B cell (primary cell): ENCODE results near the gene RABL6. TPM values are rescaled to one million over a fixed set of nuclear protein-coding genes. Genes with fewer than 3 reads are reported as not detected.

Experiments used
- ATAC-seq: fragments of 200-7000 bp; cut with Tn5 transposase; one replicate; pipeline ENCODE4 v1.10.0; 2021; ENCODE audit warnings: low read depth, mild to moderate bottlenecking, moderate number of reproducible peaks, moderate library complexity
- CTCF ChIA-PET: fragments of 350-600 bp; sonication (Branson Sonifier 250); formaldehyde crosslinking; loops from one replicate; lab custom pipeline; 2021; ENCODE audit warnings: antibody characterized with exemption, inconsistent platforms; lab: Charles Lee
- POLR2A ChIA-PET: fragments of 350-600 bp; sonication (Branson Sonifier 250); formaldehyde crosslinking; loops from one replicate; lab custom pipeline; 2021; ENCODE audit warnings: antibody characterized with exemption; lab: Charles Lee
- DNase-seq: peaks from one replicate; pipeline ENCODE4 v3.0.0; 2013
- H2AFZ ChIP-seq: 2 replicates; pipeline ENCODE4 v1.6.1; 2012; ENCODE audit warnings: mild to moderate bottlenecking, low read depth, low read length; ENCODE audit not compliant: insufficient read depth, poor library complexity, severe bottlenecking
- H3K27ac ChIP-seq, 2 donors: 1 replicate in 1 of 2; 2 replicates in 1 of 2; pipeline ENCODE4 v1.5.1; 2012 to 2013; ENCODE audit warnings: low read length in 2 of 2, mild to moderate bottlenecking in 2 of 2, moderate library complexity in 1 of 2
- H3K27me3 ChIP-seq, 4 experiments: fragments of 200-600 bp in 1 of 4; sonication (generic) in 1 of 4; replicated peaks in 1 of 4; 1 replicate in 2 of 4; 2 replicates in 2 of 4; pipeline versions ENCODE4 v1.6.1 to v1.7.0; 2013 to 2016; ENCODE audit warnings: low read length in 3 of 4, mild to moderate bottlenecking in 2 of 4, mixed read lengths in 1 of 4, moderate library complexity in 1 of 4; ENCODE audit not compliant: insufficient read depth in 4 of 4, control insufficient read depth in 3 of 4; ENCODE audit errors: control extremely low read depth in 1 of 4
- H3K36me3 ChIP-seq, 2 experiments: replicated peaks in 1 of 2; 1 replicate in 1 of 2; 2 replicates in 1 of 2; pipeline versions ENCODE4 v1.6.1 to v1.7.1; 2013; ENCODE audit warnings: low read length in 1 of 2; ENCODE audit not compliant: insufficient read depth in 2 of 2, control insufficient read depth in 1 of 2; ENCODE audit errors: control extremely low read depth in 1 of 2, extremely low read depth in 1 of 2
- H3K4me1 ChIP-seq, 2 donors: fragments of 200-600 bp in 1 of 2; sonication (generic) in 1 of 2; 1 replicate in 1 of 2; 2 replicates in 1 of 2; pipeline versions ENCODE4 v1.5.1 to v1.6.1; 2013 to 2017; ENCODE audit warnings: low read length in 2 of 2; ENCODE audit not compliant: control insufficient read depth in 2 of 2, insufficient read depth in 2 of 2
- H3K4me2 ChIP-seq: replicated peaks from 2 replicates; pipeline ENCODE3; 2012; ENCODE audit warnings: mild to moderate bottlenecking, low read depth, low read length; ENCODE audit not compliant: poor library complexity, severe bottlenecking
- H3K4me3 ChIP-seq, 5 experiments: fragments of 200-600 bp in 1 of 5; sonication (generic) in 1 of 5; 1 replicate in 3 of 5; 2 replicates in 2 of 5; pipeline versions ENCODE4 v1.5.1 to v1.7.0; 2011 to 2016; ENCODE audit warnings: low read length in 4 of 5, mild to moderate bottlenecking in 4 of 5, low read depth in 2 of 5, control low read depth in 1 of 5, moderate library complexity in 1 of 5; ENCODE audit not compliant: insufficient read depth in 1 of 5; ENCODE audit errors: control extremely low read depth in 1 of 5, extremely low read depth in 1 of 5
- H3K79me2 ChIP-seq: fragments of 200-600 bp; sonication (generic); one replicate; pipeline ENCODE4 v1.6.0; 2016; ENCODE audit warnings: low read length; ENCODE audit not compliant: control insufficient read depth, insufficient read depth
- H3K9ac ChIP-seq: fragments of 200-600 bp; sonication (generic); 2 replicates; pipeline ENCODE4 v1.6.1; 2017; ENCODE audit warnings: mild to moderate bottlenecking, low read length, moderate library complexity
- H3K9me3 ChIP-seq, 3 donors: one replicate each; pipeline versions ENCODE4 v1.6.1 to v1.7.1; 2013; ENCODE audit warnings: low read length in 2 of 3; ENCODE audit not compliant: control insufficient read depth in 2 of 3, insufficient read depth in 1 of 3; ENCODE audit errors: control extremely low read depth in 1 of 3
- H4K20me1 ChIP-seq: 2 replicates; pipeline ENCODE4 v1.6.0; 2012; ENCODE audit warnings: mild to moderate bottlenecking, low read length; ENCODE audit not compliant: insufficient read depth, control insufficient read depth, poor library complexity, severe bottlenecking
- H3K27ac Mint-ChIP-seq: one replicate; pipeline ENCODE4 v1.8.0; 2021; ENCODE audit warnings: mixed read lengths
- H3K27me3 Mint-ChIP-seq: one replicate; pipeline ENCODE4 v1.8.0; 2021; ENCODE audit warnings: mixed read lengths
- H3K4me1 Mint-ChIP-seq: one replicate; pipeline ENCODE4 v1.8.0; 2021; ENCODE audit warnings: mixed read lengths
- H3K4me3 Mint-ChIP-seq: one replicate; pipeline ENCODE4 v1.8.0; 2021; ENCODE audit warnings: mixed read lengths
- H3K9me3 Mint-ChIP-seq: one replicate; pipeline ENCODE4 v1.8.0; 2022; ENCODE audit warnings: mixed read lengths; ENCODE audit not compliant: insufficient read depth
- CTCF ChIP-seq: fragments of 200-600 bp; IDR thresholded peaks from one replicate; pipeline ENCODE4 v1.8.0; 2022; ENCODE audit warnings: antibody characterized with exemption, mild to moderate bottlenecking
- EZH2 ChIP-seq: IDR thresholded peaks from 2 replicates; pipeline ENCODE4 v1.6.1; 2012; ENCODE audit warnings: borderline replicate concordance, low read depth, mild to moderate bottlenecking, moderate library complexity, low read length; ENCODE audit not compliant: insufficient read depth, poor library complexity, severe bottlenecking
- WGBS: methylation state at CpG from one replicate; pipeline ENCODE4 v1.1.5; 2013; ENCODE audit warnings: missing lambda C conversion rate; ENCODE audit not compliant: insufficient coverage; 5-methylcytosine and 5-hydroxymethylcytosine counted together
- intact Hi-C: fragments of 100-400 bp; cut with micrococcal nuclease; formaldehyde crosslinking; loops from one replicate; pipeline ENCODE4 v1.10.0; 2022
- polyA plus RNA-seq: library from polyadenylated mRNA; depleted of rRNA; stranded (reverse); fragments of >200 nt; gene quantifications from 2 replicates; pipeline ENCODE4 v1.2.3, GENCODE V29; 2012
- total RNA-seq, 2 donors: library from RNA; stranded (reverse); fragments of 120-200 nt in 1 of 2; gene quantifications; 1 replicate in 1 of 2; 2 replicates in 1 of 2; pipeline versions ENCODE4 v1.2.3 to v1.2.4, GENCODE V29; 2013 to 2022

RABL6 gene
- total and polyA plus RNA-seq, 2 donors (not counting 1 experiment from before 2014, with no cell fraction given): 33.6 to 70.5 TPM

GRCh38 chr9:136835932-136836904, 28.5 kb downstream of the RABL6 start:
- ATAC-seq (no peak), DNase-seq (no peak)
- Histone ChIP-seq H3K9ac (no peak overlapping the region), H3K27ac (no peak overlapping the region), H2AFZ (no peak overlapping the region), H4K20me1 (no peaks in the 10 kb centered on the region), H3K4me1 (no peaks in the 10 kb centered on the region), H3K27me3 (no peaks in the 10 kb centered on the region), H3K79me2 (no peaks in the 10 kb centered on the region), H3K36me3 (peaks cover 0 to 12% of the 10 kb centered on the region in 2 experiments), H3K9me3 (no peaks in the 10 kb centered on the region), H3K4me3 (no peak overlapping the region), H3K4me2 (no peak overlapping the region)
- Mint-ChIP-seq H3K27ac (no peak overlapping the region), H3K9me3 (no peaks in the 10 kb centered on the region), H3K4me3 (no peak overlapping the region), H3K27me3 (no peaks in the 10 kb centered on the region), H3K4me1 (no peaks in the 10 kb centered on the region)
- no peak for TF ChIP-seq EZH2
- TF ChIP-seq CTCF: no peak
- ChIA-PET POLR2A (no interaction called here), CTCF (no interaction called here)
- 98% methylated on average over 19 of the region's 21 CpGs for WGBS
- intact Hi-C loops: no loop called here
